Activated CD8-positive, alpha-beta T cell treated with anti-CD3 and anti-CD28 coated beads for 36 hours (primary cell): ENCODE measurements around the gene NRSN2. TPM values are rescaled to one million over a fixed set of nuclear protein-coding genes. Genes with fewer than 3 reads are reported as not detected.

Source experiments
- ATAC-seq: fragments of 200-7000 bp; cut with Tn5 transposase; one replicate; pipeline ENCODE4 v1.10.0; 2021; ENCODE audit warnings: mild to moderate bottlenecking, moderate library complexity
- CTCF ChIA-PET: fragments of 350-600 bp; sonication (Branson Sonifier 250); formaldehyde crosslinking; loops from one replicate; lab custom pipeline; 2021; ENCODE audit warnings: antibody characterized with exemption; lab: Charles Lee
- POLR2A ChIA-PET: fragments of 350-600 bp; sonication (Branson Sonifier 250); formaldehyde crosslinking; loops from one replicate; lab custom pipeline; 2021; ENCODE audit warnings: antibody characterized with exemption; lab: Charles Lee
- DNase-seq: peaks from one replicate; pipeline ENCODE4 v3.0.0-alpha.2; 2020
- H3K27ac Mint-ChIP-seq: one replicate; pipeline ENCODE4 v1.8.0; 2021; ENCODE audit warnings: mild to moderate bottlenecking, mixed read lengths
- H3K27me3 Mint-ChIP-seq: one replicate; pipeline ENCODE4 v1.8.0; 2021; ENCODE audit warnings: mixed read lengths
- H3K36me3 Mint-ChIP-seq: one replicate; pipeline ENCODE4 v1.8.0; 2021; ENCODE audit warnings: low read depth, mixed read lengths
- H3K4me1 Mint-ChIP-seq: one replicate; pipeline ENCODE4 v1.8.0; 2021; ENCODE audit warnings: low read depth, mixed read lengths
- H3K4me3 Mint-ChIP-seq: one replicate; pipeline ENCODE4 v1.8.0; 2021; ENCODE audit warnings: mild to moderate bottlenecking, moderate library complexity, mixed read lengths
- H3K9me3 Mint-ChIP-seq: one replicate; pipeline ENCODE4 v1.8.0; 2021; ENCODE audit warnings: mixed read lengths
- intact Hi-C: fragments of 100-400 bp; cut with micrococcal nuclease; formaldehyde crosslinking; loops from one replicate; pipeline ENCODE4 v1.10.0; 2022
- total RNA-seq, 2 experiments: library from RNA; stranded (reverse); gene quantifications; one replicate each; pipeline ENCODE4 v1.2.3, GENCODE V29; 2021
- TF ChIP-seq, protein P1 (sequence below): fragments of 200-600 bp; IDR thresholded peaks from one replicate; pipeline ENCODE4 v1.8.0; 2022; ENCODE audit warnings: antibody characterized with exemption, mild to moderate bottlenecking

Gene NRSN2
- total RNA-seq, 2 experiments from 2014 or later: 8.0 to 8.7 TPM

DNA sequence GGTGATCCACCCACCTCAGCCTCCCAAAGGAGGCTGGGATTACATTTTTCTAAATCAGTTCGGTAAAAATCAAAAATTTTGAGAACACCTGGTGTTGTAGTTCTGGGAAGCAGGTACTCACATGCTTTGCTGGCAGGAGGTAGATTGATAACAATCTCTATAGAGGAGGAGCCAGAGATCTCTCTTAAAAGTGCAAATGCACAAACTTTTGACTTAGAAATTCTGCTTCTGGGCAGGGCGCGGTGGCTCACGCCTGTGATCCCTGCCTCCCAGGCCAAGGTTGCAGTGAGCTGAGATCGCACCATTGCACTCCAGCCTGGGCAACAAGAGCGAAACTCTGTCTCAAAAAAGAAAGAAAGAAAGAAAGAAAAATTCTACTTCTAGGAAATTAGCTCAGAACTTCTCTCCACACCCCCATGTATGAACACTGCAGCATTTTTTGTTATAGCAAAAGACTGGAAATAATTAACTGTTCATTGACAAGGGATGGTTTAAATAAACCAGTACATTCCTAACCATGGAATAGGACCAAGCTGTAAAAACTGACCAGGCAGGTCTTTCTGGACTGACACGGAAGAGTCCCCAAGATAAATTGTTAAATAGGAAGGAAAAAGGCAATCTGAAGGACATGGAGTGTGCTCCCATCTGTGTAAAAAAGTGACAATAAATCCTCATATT lies 19.3 kb downstream of the NRSN2 start:
- Mint-ChIP-seq H3K36me3 (no peaks in the 10 kb centered on the region), H3K9me3 (no peaks in the 10 kb centered on the region), H3K4me3 (no peak overlapping the region), H3K27me3 (peaks cover 1% of the 10 kb centered on the region), H3K4me1 (peaks cover 33% of the 10 kb centered on the region), H3K27ac (peak overlapping the region; percentile 22)
- DNase-seq: no peak
- ATAC-seq: peak; percentile 11
- TF ChIP-seq, protein P1, sequence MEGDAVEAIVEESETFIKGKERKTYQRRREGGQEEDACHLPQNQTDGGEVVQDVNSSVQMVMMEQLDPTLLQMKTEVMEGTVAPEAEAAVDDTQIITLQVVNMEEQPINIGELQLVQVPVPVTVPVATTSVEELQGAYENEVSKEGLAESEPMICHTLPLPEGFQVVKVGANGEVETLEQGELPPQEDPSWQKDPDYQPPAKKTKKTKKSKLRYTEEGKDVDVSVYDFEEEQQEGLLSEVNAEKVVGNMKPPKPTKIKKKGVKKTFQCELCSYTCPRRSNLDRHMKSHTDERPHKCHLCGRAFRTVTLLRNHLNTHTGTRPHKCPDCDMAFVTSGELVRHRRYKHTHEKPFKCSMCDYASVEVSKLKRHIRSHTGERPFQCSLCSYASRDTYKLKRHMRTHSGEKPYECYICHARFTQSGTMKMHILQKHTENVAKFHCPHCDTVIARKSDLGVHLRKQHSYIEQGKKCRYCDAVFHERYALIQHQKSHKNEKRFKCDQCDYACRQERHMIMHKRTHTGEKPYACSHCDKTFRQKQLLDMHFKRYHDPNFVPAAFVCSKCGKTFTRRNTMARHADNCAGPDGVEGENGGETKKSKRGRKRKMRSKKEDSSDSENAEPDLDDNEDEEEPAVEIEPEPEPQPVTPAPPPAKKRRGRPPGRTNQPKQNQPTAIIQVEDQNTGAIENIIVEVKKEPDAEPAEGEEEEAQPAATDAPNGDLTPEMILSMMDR: no peak
- ChIA-PET CTCF (interaction anchor here (1.1 to 1.7 kb wide), 5 partner anchors 11 to 301 kb away, joined by 3 to 12 read pairs (median 4); no protein-coding TSS in a partner anchor), POLR2A (interaction anchor here (0.6 to 1.0 kb wide), 2 partner anchors 15 to 112 kb away, joined by 3 to 5 read pairs; partner anchors contain the start of gene TRIB3)
- intact Hi-C loops: no loop called here

DNA sequence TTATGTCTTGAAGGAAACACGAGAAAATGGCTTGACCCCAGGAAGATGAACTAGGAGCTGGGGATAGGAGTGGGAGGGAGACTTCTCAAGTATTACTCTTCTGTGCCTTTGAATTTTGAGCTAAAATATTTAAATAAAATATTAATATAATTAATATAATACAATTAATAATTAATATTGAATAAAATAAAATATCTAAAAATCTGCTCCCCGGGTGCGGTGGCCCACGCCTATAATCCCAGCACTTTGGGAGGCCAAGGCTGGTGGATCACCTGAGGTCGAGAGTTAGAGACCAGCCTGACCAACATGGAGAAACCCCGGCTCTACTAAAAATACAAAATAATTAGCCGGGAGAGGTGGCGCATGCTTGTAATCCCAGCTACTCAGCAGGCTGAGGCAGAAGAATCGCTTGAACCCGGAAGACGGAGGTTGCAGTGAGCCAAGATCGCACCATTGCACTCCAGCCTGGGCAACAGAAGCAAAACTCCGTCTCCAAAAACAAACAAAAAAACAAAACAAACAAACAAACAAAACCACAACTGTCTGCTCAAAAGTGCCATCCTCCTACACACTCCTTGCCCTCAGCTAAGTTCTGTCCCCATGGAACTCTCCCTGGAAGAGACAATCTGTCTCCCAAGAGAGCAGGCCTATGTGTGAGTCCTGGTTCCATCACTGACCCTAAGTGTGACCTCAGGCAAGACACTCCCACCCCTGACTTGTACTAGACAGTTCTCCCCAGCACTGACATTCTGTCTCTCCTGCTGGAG lies 20.0 kb downstream of the NRSN2 start:
- H3K36me3 Mint-ChIP-seq: no peaks in the 10 kb centered on the region
- TF ChIP-seq, protein P1: no peak
- no peaks in the 10 kb centered on the region for H3K9me3 Mint-ChIP-seq
- H3K27me3 Mint-ChIP-seq: peaks cover 1% of the 10 kb centered on the region
- intact Hi-C loops: no loop called here
- peaks cover 36% of the 10 kb centered on the region for H3K4me1 Mint-ChIP-seq
- CTCF ChIA-PET: interaction anchor here (1.1 to 1.7 kb wide), 3 partner anchors 12 to 300 kb away, joined by 3 to 12 read pairs (median 5); no protein-coding TSS in a partner anchor
- H3K27ac Mint-ChIP-seq: no peak overlapping the region
- DNase-seq: no peak
- no peak overlapping the region for H3K4me3 Mint-ChIP-seq
- no peak for ATAC-seq
- POLR2A ChIA-PET: interaction anchor here (1.0 kb wide), 1 partner anchor 14 kb away, joined by 5 read pairs; the partner anchor contains the start of gene TRIB3

DNA sequence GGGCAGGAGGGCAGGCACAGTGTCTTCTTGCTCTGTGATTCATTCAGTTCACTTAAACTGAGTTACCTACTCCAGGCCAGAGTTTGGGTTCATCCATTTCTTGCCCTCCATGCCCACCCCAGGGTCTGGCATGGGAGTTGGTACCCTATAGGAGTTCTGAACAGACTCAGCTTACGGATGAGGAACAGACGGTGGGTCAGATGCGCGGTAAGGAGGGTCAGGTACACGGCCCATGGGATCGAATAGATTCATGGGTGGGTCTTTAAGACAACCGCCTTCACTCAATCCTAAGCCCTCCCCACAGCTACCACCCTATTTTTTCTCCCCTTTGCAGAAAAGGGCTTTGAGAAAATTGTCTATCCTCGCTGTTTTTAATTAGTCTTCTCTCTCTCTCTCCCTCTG lies 20.6 kb downstream of the NRSN2 start:
- intact Hi-C loops: no loop called here
- H3K4me1 Mint-ChIP-seq: peaks cover 39% of the 10 kb centered on the region
- CTCF ChIA-PET: interaction anchor here (1.7 kb wide), 2 partner anchors 13 to 37 kb away, joined by 5 to 12 read pairs; no protein-coding TSS in a partner anchor
- DNase-seq (no peak), ATAC-seq (no peak)
- no peaks in the 10 kb centered on the region for H3K9me3 Mint-ChIP-seq
- no peak overlapping the region for H3K4me3 Mint-ChIP-seq
- TF ChIP-seq, protein P1: no peak
- POLR2A ChIA-PET: interaction anchor here (1.3 to 1.4 kb wide), 2 partner anchors 15 to 18 kb away, joined by 3 to 4 read pairs; no protein-coding TSS in a partner anchor
- H3K27ac Mint-ChIP-seq: no peak overlapping the region
- no peaks in the 10 kb centered on the region for H3K36me3 Mint-ChIP-seq
- peaks cover 1% of the 10 kb centered on the region for H3K27me3 Mint-ChIP-seq

DNA sequence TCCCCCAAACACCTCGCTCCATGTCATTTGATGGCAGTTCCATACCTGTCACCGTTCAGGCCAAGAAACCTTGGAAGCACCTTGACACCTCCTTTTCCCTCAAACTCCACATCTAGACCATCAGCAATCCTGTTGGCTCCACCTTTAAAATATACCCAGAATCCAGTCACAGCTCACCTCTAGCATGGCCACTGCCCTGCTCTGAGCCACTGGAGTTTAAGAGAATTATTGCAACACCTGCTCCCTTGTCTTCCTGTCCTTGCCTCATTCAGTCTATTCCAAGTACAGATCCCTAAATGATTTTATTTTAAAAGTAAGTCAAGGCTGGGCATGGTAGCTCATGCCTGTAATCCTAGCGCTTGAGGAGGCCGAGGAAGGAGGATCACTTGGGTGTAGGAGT lies 22.0 kb downstream of the NRSN2 start:
- CTCF ChIA-PET: interaction anchor here (1.0 kb wide), 1 partner anchor 14 kb away, joined by 3 read pairs; no protein-coding TSS in a partner anchor
- TF ChIP-seq, protein P1: no peak
- Mint-ChIP-seq H3K4me3 (no peak overlapping the region), H3K27me3 (peaks cover 1% of the 10 kb centered on the region), H3K9me3 (no peaks in the 10 kb centered on the region), H3K27ac (no peak overlapping the region), H3K4me1 (peaks cover 42% of the 10 kb centered on the region), H3K36me3 (no peaks in the 10 kb centered on the region)
- DNase-seq (no peak), ATAC-seq (no peak)
- intact Hi-C loops: no loop called here
- POLR2A ChIA-PET: interaction anchor here (1.3 to 1.4 kb wide), 2 partner anchors 13 to 17 kb away, joined by 3 to 4 read pairs; no protein-coding TSS in a partner anchor
